Mammary epithelial cell (primary cell): ENCODE data around the gene P2RX1.

Experiments
- EZH2 ChIP-seq: IDR thresholded peaks from 2 replicates; pipeline ENCODE4 v1.6.1; 2012; ENCODE audit warnings: low read length, inconsistent platforms, borderline replicate concordance
- TF ChIP-seq, protein P1 (sequence below), 2 donors: IDR thresholded peaks in 1 of 2; conservative IDR thresholded peaks in 1 of 2; 2 replicates each; pipeline ENCODE4 v1.5.1; 2011 to 2012; ENCODE audit warnings: inconsistent platforms in 2 of 2, low read length in 2 of 2, mild to moderate bottlenecking in 2 of 2, control low read depth in 1 of 2, low read depth in 1 of 2; ENCODE audit not compliant: insufficient read depth in 1 of 2; ENCODE audit errors: extremely low read depth in 1 of 2

DNA sequence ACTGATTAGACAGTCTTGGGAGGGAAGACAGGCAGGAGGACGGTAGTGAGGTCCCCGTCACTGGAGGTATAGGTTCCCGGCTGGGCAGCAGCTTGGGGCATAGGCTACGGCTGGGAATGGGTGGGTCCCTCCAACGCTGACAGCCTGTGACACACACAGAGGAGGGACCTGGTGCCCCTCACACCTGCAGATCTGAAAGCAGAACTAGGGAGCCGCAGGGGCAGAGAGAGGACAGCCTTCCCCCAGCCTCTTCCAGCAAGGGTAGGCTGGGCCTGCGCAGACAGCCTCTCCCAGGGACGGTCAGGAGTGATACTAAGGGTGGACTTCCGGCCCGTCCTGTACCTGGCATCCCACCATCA lies 2.0 kb downstream of the P2RX1 start:
- TF ChIP-seq, protein P1, sequence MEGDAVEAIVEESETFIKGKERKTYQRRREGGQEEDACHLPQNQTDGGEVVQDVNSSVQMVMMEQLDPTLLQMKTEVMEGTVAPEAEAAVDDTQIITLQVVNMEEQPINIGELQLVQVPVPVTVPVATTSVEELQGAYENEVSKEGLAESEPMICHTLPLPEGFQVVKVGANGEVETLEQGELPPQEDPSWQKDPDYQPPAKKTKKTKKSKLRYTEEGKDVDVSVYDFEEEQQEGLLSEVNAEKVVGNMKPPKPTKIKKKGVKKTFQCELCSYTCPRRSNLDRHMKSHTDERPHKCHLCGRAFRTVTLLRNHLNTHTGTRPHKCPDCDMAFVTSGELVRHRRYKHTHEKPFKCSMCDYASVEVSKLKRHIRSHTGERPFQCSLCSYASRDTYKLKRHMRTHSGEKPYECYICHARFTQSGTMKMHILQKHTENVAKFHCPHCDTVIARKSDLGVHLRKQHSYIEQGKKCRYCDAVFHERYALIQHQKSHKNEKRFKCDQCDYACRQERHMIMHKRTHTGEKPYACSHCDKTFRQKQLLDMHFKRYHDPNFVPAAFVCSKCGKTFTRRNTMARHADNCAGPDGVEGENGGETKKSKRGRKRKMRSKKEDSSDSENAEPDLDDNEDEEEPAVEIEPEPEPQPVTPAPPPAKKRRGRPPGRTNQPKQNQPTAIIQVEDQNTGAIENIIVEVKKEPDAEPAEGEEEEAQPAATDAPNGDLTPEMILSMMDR (conservative IDR thresholded peaks at IDR 0.05 in 1 of 2, IDR thresholded peaks at IDR 0.05 in 1 of 2; ENCODE audit: extremely low read depth in 1 of 2, insufficient read depth in 1 of 2, low read depth in 1 of 2, low read length in 2 of 2): no peak
- no peak for TF ChIP-seq EZH2
